ENCODE measurements around the gene ATXN10.

Gene ATXN10

GRCh38 chr22:45771057-45771456, 99.4 kb downstream of the ATXN10 start:
- TF ChIP-seq FOXP2 (optimal IDR thresholded peaks at IDR 0.05; ENCODE audit: borderline replicate concordance, extremely low read depth, extremely low read length, insufficient read depth) (no peak), TAF1 (IDR thresholded peaks at IDR 0.05; ENCODE audit: borderline replicate concordance, insufficient read depth, low read length) (no peak), POLR2AphosphoS5 (IDR thresholded peaks at IDR 0.05; ENCODE audit: low read depth, low read length) (no peak), SIN3A (IDR thresholded peaks at IDR 0.05; ENCODE audit: borderline replicate concordance, insufficient read depth, low read length) (no peak)
- TF ChIP-seq, protein P1, sequence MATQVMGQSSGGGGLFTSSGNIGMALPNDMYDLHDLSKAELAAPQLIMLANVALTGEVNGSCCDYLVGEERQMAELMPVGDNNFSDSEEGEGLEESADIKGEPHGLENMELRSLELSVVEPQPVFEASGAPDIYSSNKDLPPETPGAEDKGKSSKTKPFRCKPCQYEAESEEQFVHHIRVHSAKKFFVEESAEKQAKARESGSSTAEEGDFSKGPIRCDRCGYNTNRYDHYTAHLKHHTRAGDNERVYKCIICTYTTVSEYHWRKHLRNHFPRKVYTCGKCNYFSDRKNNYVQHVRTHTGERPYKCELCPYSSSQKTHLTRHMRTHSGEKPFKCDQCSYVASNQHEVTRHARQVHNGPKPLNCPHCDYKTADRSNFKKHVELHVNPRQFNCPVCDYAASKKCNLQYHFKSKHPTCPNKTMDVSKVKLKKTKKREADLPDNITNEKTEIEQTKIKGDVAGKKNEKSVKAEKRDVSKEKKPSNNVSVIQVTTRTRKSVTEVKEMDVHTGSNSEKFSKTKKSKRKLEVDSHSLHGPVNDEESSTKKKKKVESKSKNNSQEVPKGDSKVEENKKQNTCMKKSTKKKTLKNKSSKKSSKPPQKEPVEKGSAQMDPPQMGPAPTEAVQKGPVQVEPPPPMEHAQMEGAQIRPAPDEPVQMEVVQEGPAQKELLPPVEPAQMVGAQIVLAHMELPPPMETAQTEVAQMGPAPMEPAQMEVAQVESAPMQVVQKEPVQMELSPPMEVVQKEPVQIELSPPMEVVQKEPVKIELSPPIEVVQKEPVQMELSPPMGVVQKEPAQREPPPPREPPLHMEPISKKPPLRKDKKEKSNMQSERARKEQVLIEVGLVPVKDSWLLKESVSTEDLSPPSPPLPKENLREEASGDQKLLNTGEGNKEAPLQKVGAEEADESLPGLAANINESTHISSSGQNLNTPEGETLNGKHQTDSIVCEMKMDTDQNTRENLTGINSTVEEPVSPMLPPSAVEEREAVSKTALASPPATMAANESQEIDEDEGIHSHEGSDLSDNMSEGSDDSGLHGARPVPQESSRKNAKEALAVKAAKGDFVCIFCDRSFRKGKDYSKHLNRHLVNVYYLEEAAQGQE (IDR thresholded peaks at IDR 0.05; ENCODE audit: insufficient read depth in 1 of 2, low read depth in 2 of 2, low read length in 2 of 2) = no peak

GRCh38 chr22:45771711-45772110, 100.1 kb downstream of the ATXN10 start:
- TF ChIP-seq SIN3A (IDR thresholded peaks at IDR 0.05; ENCODE audit: borderline replicate concordance, insufficient read depth, low read length) = no peak
- no peak for TF ChIP-seq TAF1 (IDR thresholded peaks at IDR 0.05; ENCODE audit: borderline replicate concordance, insufficient read depth, low read length)
- TF ChIP-seq FOXP2 (optimal IDR thresholded peaks at IDR 0.05; ENCODE audit: borderline replicate concordance, extremely low read depth, extremely low read length, insufficient read depth) = no peak
- TF ChIP-seq, protein P1 (IDR thresholded peaks at IDR 0.05; ENCODE audit: insufficient read depth in 1 of 2, low read depth in 2 of 2, low read length in 2 of 2) = no peak
- no peak for TF ChIP-seq POLR2AphosphoS5 (IDR thresholded peaks at IDR 0.05; ENCODE audit: low read depth, low read length)

GRCh38 chr22:45772743-45773142, 101.1 kb downstream of the ATXN10 start:
- no peak for TF ChIP-seq POLR2AphosphoS5 (IDR thresholded peaks at IDR 0.05; ENCODE audit: low read depth, low read length)
- no peak for TF ChIP-seq TAF1 (IDR thresholded peaks at IDR 0.05; ENCODE audit: borderline replicate concordance, insufficient read depth, low read length)
- TF ChIP-seq, protein P1 (IDR thresholded peaks at IDR 0.05; ENCODE audit: insufficient read depth in 1 of 2, low read depth in 2 of 2, low read length in 2 of 2) = no peak
- no peak for TF ChIP-seq FOXP2 (optimal IDR thresholded peaks at IDR 0.05; ENCODE audit: borderline replicate concordance, extremely low read depth, extremely low read length, insufficient read depth)
- no peak for TF ChIP-seq SIN3A (IDR thresholded peaks at IDR 0.05; ENCODE audit: borderline replicate concordance, insufficient read depth, low read length)

GRCh38 chr22:45774001-45774670, 102.5 kb downstream of the ATXN10 start:
- TF ChIP-seq POLR2AphosphoS5 (IDR thresholded peaks at IDR 0.05; ENCODE audit: low read depth, low read length) = no peak
- no peak for TF ChIP-seq SIN3A (IDR thresholded peaks at IDR 0.05; ENCODE audit: borderline replicate concordance, insufficient read depth, low read length)
- no peak for TF ChIP-seq FOXP2 (optimal IDR thresholded peaks at IDR 0.05; ENCODE audit: borderline replicate concordance, extremely low read depth, extremely low read length, insufficient read depth)
- TF ChIP-seq TAF1 (IDR thresholded peaks at IDR 0.05; ENCODE audit: borderline replicate concordance, insufficient read depth, low read length) = no peak
- TF ChIP-seq, protein P1 (IDR thresholded peaks at IDR 0.05; ENCODE audit: insufficient read depth in 1 of 2, low read depth in 2 of 2, low read length in 2 of 2) = no peak

Measured in PFSK-1 (cell line).